ENCODE results near the gene PALD1.

Gene PALD1

DNA sequence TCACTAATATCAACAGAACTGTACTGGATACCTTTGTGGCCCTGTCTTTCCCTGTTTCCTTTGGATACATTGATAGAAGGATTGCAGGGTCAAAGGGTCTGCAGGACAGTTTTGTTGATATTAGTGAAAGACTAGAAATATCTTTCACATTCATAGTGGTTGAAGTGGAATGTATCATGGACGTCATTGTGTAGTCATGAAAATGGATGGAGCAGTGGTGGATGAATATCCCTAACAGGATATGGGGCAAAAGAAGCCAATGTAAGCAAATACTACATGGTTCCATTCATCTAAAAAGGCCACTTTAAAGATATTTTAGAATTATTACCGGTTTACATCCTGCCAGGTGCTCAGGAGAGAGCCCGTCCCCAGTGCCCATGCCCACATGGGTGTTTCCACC lies 23.8 kb downstream of the PALD1 start:
- in situ Hi-C loops (cut with HindIII; ENCODE audit: low sequenced_read_pairs) = no loop called here

GRCh38 chr10:70503776-70504175 lies 25.2 kb downstream of the PALD1 start:
- in situ Hi-C loops (cut with HindIII; ENCODE audit: low sequenced_read_pairs) = no loop called here

DNA sequence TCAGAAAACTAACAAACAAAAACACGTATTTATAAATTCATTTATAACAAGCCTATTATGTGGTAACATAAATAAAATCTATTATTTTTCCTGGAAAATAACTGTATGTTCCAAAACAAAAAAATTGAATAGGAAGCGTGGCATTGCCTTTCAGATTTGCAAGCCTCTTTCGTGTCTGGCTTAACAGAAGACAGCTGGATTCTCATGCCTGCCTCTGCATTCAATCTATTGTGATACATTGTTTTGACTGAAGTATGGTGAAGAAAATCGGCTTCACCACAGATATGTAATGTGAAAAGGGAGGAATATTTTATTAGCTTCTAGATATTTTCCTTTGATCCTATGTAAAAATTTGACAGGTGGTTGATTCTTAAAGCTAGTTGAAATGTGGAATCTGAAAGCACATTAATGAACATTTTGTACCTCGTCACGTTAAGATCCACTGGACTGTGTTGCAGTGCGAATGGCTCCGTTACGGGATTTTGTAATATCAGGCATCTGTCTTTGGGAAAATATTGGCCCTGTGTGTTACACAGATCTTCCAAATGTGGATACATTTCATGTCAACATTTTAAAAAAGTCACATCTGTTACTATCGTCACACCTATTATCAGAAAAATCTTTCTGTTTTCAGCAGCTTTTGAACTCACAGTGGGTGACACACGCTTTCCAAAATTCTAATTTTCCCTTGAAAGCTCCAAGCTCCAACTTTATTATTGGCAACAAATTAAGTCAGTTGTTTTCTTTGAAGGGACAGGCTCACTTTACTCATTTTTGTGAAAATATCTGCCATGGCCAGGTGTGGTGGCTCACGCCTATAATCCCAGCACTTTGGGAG lies 26.2 kb downstream of the PALD1 start:
- in situ Hi-C loops (cut with HindIII; ENCODE audit: low sequenced_read_pairs) = no loop called here

GRCh38 chr10:70505908-70506307 lies 27.3 kb downstream of the PALD1 start:
- in situ Hi-C loops (cut with HindIII; ENCODE audit: low sequenced_read_pairs) = no loop called here

- in situ Hi-C loops (cut with HindIII; ENCODE audit: low sequenced_read_pairs) = no loop called here
Measured at GRCh38 chr10:70507966-70508365, 29.4 kb downstream of the PALD1 start.

- in situ Hi-C loops (cut with HindIII; ENCODE audit: low sequenced_read_pairs) = no loop called here
Measured at GRCh38 chr10:70508912-70509756, 30.6 kb downstream of the PALD1 start.

DNA sequence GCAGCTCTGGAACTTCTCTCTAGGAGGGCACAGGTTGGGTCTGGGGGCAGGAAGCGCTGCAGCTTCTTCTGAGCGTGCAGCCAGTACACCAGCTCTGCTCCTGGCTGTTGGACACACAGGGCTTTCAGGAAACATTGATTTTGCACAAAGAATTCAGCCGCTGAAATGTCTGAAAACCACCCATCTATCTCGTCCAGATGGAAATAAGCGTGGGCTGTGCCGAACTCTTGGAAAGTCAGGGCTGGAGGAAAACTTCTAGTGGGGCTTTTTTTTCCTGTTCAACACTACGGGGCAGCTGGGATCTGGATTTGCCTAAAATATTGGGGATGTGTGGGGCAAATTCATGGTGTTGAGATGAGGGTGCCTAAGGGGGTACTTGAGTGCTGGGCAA lies 31.2 kb downstream of the PALD1 start:
- in situ Hi-C loops (cut with HindIII; ENCODE audit: low sequenced_read_pairs) = no loop called here

GRCh38 chr10:70510453-70510852 lies 31.9 kb downstream of the PALD1 start:
- in situ Hi-C loops (cut with HindIII; ENCODE audit: low sequenced_read_pairs) = no loop called here

- in situ Hi-C loops (cut with HindIII; ENCODE audit: low sequenced_read_pairs) = no loop called here
Measured at GRCh38 chr10:70510904-70511303, 32.3 kb downstream of the PALD1 start.

DNA sequence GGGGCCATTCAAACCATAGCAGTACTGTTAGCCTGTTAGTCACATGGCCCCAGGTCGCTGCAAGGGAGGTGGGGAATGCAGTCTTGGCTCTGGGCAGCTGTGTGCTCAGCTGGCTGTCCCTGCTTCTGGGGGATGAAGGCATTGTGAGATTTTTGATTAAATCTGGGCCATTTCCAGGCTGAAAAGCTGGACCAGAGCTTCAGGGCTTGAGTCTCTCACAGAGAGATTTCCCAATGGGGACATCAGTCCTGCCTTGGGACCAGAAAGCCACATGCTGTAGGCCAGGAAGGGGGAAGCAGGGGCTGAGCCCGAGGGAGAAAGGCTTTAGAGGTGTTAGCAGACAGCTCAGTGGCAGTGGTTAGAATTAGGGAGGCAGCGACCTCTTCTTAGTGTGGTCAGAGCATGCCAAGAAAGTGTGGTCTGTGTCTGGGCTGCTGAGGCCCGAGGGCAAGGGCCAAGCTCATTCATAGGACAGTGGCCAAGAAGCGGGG lies 33.6 kb downstream of the PALD1 start:
- in situ Hi-C loops (cut with HindIII; ENCODE audit: low sequenced_read_pairs) = no loop called here

- in situ Hi-C loops (cut with HindIII; ENCODE audit: low sequenced_read_pairs) = no loop called here
Measured at GRCh38 chr10:70513848-70514309, 35.3 kb downstream of the PALD1 start.

- in situ Hi-C loops (cut with HindIII; ENCODE audit: low sequenced_read_pairs) = no loop called here
Measured at GRCh38 chr10:70514591-70514990, 36.0 kb downstream of the PALD1 start.

GRCh38 chr10:70515035-70515667 lies 36.6 kb downstream of the PALD1 start:
- in situ Hi-C loops (cut with HindIII; ENCODE audit: low sequenced_read_pairs) = no loop called here

- in situ Hi-C loops (cut with HindIII; ENCODE audit: low sequenced_read_pairs) = no loop called here
Measured at GRCh38 chr10:70518695-70519094, 40.1 kb downstream of the PALD1 start.

- in situ Hi-C loops (cut with HindIII; ENCODE audit: low sequenced_read_pairs) = no loop called here
Measured at GRCh38 chr10:70523057-70523456, 44.5 kb downstream of the PALD1 start.

DNA sequence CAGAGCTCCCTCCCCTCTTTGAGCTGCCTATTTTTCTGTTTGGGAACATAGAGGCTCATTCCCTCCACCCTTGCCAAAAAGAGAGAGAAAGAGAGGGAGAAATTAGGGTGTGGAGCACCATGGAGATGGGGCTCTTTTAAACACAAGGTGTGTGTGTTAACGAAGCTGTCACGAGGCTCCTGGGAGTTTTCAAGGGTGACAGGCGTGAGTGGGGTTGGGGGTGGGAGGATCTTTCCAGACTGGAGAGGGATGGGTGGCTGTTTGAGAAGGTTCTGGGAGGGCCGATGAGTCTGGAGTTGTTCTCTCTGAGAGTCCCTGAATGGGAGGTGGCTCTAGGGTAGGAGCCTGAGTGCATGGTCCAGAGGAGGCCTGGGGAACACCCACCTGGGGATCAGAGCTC lies 45.0 kb downstream of the PALD1 start:
- in situ Hi-C loops (cut with HindIII; ENCODE audit: low sequenced_read_pairs) = no loop called here

DNA sequence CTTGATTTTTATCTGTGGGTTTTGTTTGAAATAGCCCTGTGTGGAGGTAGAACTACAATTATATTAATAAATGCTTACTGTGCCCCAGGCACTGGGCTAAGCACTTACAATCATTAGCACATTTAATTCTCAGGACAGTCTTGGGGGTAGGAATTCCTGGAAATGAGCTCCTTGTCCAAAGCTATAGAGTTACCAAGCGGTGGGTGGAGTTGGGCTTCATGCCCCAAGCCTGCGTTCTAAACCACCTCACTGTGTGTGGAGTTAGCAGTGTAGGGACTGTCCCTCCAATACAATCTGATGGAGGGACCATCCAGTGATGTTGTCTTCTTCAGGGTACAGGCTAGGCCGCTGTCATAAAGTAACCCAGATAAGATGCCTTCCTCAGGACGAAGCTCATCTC lies 49.7 kb downstream of the PALD1 start:
- in situ Hi-C loops (cut with HindIII; ENCODE audit: low sequenced_read_pairs) = no loop called here

- in situ Hi-C loops (cut with HindIII; ENCODE audit: low sequenced_read_pairs) = no loop called here
Measured at GRCh38 chr10:70528741-70529362, 50.3 kb downstream of the PALD1 start.

DNA sequence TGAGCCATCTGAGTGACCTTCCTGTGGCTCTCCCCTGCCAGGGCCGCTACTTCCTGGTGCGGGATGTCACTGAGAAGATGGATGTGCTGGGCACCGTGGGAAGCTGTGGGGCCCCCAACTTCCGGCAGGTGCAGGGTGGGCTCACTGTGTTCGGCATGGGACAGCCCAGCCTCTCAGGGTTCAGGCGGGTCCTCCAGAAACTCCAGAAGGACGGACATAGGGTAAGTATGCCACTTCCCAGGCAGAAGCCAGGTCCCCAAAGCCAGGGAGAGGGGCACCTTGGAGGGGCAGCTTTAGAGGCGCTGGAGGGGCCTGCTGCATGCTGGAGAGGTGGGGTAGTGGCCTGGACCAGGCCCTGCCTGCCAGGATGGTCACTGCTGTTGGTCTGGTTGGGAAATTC lies 51.3 kb downstream of the PALD1 start:
- in situ Hi-C loops (cut with HindIII; ENCODE audit: low sequenced_read_pairs) = no loop called here

DNA sequence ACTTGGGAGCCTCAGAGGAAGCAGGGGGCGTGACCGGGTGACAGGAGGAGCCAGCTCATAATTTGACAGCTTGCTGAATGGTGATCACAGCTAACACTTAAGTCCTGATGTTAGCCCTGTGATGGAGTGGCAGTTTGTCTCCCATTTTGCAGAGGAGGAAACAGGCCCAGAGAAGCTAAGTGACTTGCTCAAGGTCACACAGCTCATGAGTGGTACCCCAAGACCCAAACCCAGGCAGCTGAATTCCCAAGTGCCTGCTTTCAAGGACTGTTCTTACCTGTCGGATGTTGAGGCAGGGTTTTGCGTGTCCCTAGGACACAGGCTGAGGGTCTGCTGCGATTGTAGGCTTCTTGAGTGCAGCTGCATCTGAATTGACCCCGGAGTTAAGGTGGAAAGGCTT lies 51.7 kb downstream of the PALD1 start:
- in situ Hi-C loops (cut with HindIII; ENCODE audit: low sequenced_read_pairs) = no loop called here
